ENCODE data around the gene RAX2.
A peak's percentile ranks its signal among the peaks of the same experiment; 100 is the strongest.
"Not testable (repeated sequence)": the region's sequence is repeated elsewhere in the genome, so short reads cannot be mapped to it uniquely, and the experiment has no call there.

Gene RAX2

GRCh38 chr19:3775831-3776230, 3.8 kb upstream of the RAX2 start:
- no peak overlapping the region for H3K27ac Mint-ChIP-seq
- no peaks in the 10 kb centered on the region for H3K4me1 Mint-ChIP-seq (ENCODE audit: low read depth)
- peaks cover 6% of the 10 kb centered on the region for H3K36me3 Mint-ChIP-seq (ENCODE audit: low read depth)
- no peaks in the 10 kb centered on the region for H3K9me3 Mint-ChIP-seq
- H3K27me3 Mint-ChIP-seq: no peaks in the 10 kb centered on the region
- no peak overlapping the region for H3K4me3 Mint-ChIP-seq

GRCh38 chr19:3775374-3775711, 3.3 kb upstream of the RAX2 start:
- Mint-ChIP-seq H3K27ac (no peak overlapping the region), H3K4me1 (ENCODE audit: low read depth) (no peaks in the 10 kb centered on the region), H3K36me3 (ENCODE audit: low read depth) (peaks cover 4% of the 10 kb centered on the region)

GRCh38 chr19:3774621-3775373, 2.8 kb upstream of the RAX2 start:
- Mint-ChIP-seq H3K4me1 (ENCODE audit: low read depth) (no peaks in the 10 kb centered on the region), H3K36me3 (ENCODE audit: low read depth) (peaks cover 4% of the 10 kb centered on the region), H3K27me3 (no peaks in the 10 kb centered on the region), H3K27ac (no peak overlapping the region), H3K4me3 (no peak overlapping the region), H3K9me3 (no peaks in the 10 kb centered on the region)

More at GRCh38 chr19:3775374-3775711, 3.3 kb upstream of the RAX2 start:
- Mint-ChIP-seq H3K9me3 (no peaks in the 10 kb centered on the region), H3K27me3 (no peaks in the 10 kb centered on the region), H3K4me3 (no peak overlapping the region)

GRCh38 chr19:3773814-3774515, 1.9 kb upstream of the RAX2 start:
- Mint-ChIP-seq H3K9me3 (no peaks in the 10 kb centered on the region), H3K27ac (no peak overlapping the region), H3K27me3 (no peaks in the 10 kb centered on the region), H3K36me3 (ENCODE audit: low read depth) (peaks cover 4% of the 10 kb centered on the region), H3K4me3 (no peak overlapping the region), H3K4me1 (ENCODE audit: low read depth) (no peaks in the 10 kb centered on the region)

GRCh38 chr19:3771000-3771905, 775 bp downstream of the RAX2 start:
- H3K9me3 Mint-ChIP-seq: no peaks in the 10 kb centered on the region
- no peak overlapping the region for H3K27ac Mint-ChIP-seq
- no peaks in the 10 kb centered on the region for H3K27me3 Mint-ChIP-seq
- peaks cover 7% of the 10 kb centered on the region for H3K36me3 Mint-ChIP-seq (ENCODE audit: low read depth)
- H3K4me3 Mint-ChIP-seq: no peak overlapping the region
- peaks cover 5% of the 10 kb centered on the region for H3K4me1 Mint-ChIP-seq (ENCODE audit: low read depth)

- no peak overlapping the region for H3K27ac Mint-ChIP-seq
- H3K9me3 Mint-ChIP-seq: no peaks in the 10 kb centered on the region
- no peak overlapping the region for H3K4me3 Mint-ChIP-seq
These were observed 1.7 kb downstream of the RAX2 start for GRCh38 chr19:3770136-3770999.

GRCh38 chr19:3769494-3769893, 2.5 kb downstream of the RAX2 start:
- H3K27ac Mint-ChIP-seq: no peak overlapping the region
- peaks cover 7% of the 10 kb centered on the region for H3K4me1 Mint-ChIP-seq (ENCODE audit: low read depth)
- H3K36me3 Mint-ChIP-seq (ENCODE audit: low read depth): peaks cover 8% of the 10 kb centered on the region
- no peaks in the 10 kb centered on the region for H3K27me3 Mint-ChIP-seq
- no peak overlapping the region for H3K4me3 Mint-ChIP-seq
- H3K9me3 Mint-ChIP-seq: no peaks in the 10 kb centered on the region

More at GRCh38 chr19:3770136-3770999, 1.7 kb downstream of the RAX2 start:
- H3K27me3 Mint-ChIP-seq: no peaks in the 10 kb centered on the region
- peaks cover 8% of the 10 kb centered on the region for H3K36me3 Mint-ChIP-seq (ENCODE audit: low read depth)
- H3K4me1 Mint-ChIP-seq (ENCODE audit: low read depth): peaks cover 7% of the 10 kb centered on the region

- no peak overlapping the region for H3K27ac Mint-ChIP-seq
- no peaks in the 10 kb centered on the region for H3K9me3 Mint-ChIP-seq
- H3K4me1 Mint-ChIP-seq (ENCODE audit: low read depth): peaks cover 7% of the 10 kb centered on the region
- H3K27me3 Mint-ChIP-seq: no peaks in the 10 kb centered on the region
- peaks cover 8% of the 10 kb centered on the region for H3K36me3 Mint-ChIP-seq (ENCODE audit: low read depth)
- H3K4me3 Mint-ChIP-seq: no peak overlapping the region
These were observed 3.3 kb downstream of the RAX2 start for GRCh38 chr19:3768748-3769099.

GRCh38 chr19:3768015-3768747, 3.8 kb downstream of the RAX2 start:
- Mint-ChIP-seq H3K27ac (no peak overlapping the region), H3K4me1 (ENCODE audit: low read depth) (peaks cover 9% of the 10 kb centered on the region), H3K4me3 (no peak overlapping the region), H3K9me3 (no peaks in the 10 kb centered on the region), H3K36me3 (ENCODE audit: low read depth) (peaks cover 10% of the 10 kb centered on the region), H3K27me3 (no peaks in the 10 kb centered on the region)

- Mint-ChIP-seq H3K36me3 (ENCODE audit: low read depth) (peaks cover 17% of the 10 kb centered on the region), H3K4me3 (no peak overlapping the region), H3K4me1 (ENCODE audit: low read depth) (peaks cover 19% of the 10 kb centered on the region), H3K9me3 (no peaks in the 10 kb centered on the region), H3K27ac (peak overlapping the region; percentile 61), H3K27me3 (peaks cover 3% of the 10 kb centered on the region)
These were observed 5.0 kb downstream of the RAX2 start for GRCh38 chr19:3767050-3767449.

GRCh38 chr19:3766520-3766919, 5.5 kb downstream of the RAX2 start:
- peaks cover 24% of the 10 kb centered on the region for H3K4me1 Mint-ChIP-seq (ENCODE audit: low read depth)
- H3K9me3 Mint-ChIP-seq: no peaks in the 10 kb centered on the region
- H3K4me3 Mint-ChIP-seq: no peak overlapping the region
- H3K36me3 Mint-ChIP-seq (ENCODE audit: low read depth): peaks cover 17% of the 10 kb centered on the region
- H3K27ac Mint-ChIP-seq: peak overlapping the region; percentile 61
- H3K27me3 Mint-ChIP-seq: peaks cover 3% of the 10 kb centered on the region

- H3K9me3 Mint-ChIP-seq, H3K27me3 Mint-ChIP-seq, H3K4me3 Mint-ChIP-seq, H3K27ac Mint-ChIP-seq: not testable (repeated sequence)
- peaks cover 32% of the 10 kb centered on the region for H3K4me1 Mint-ChIP-seq (ENCODE audit: low read depth)
- H3K36me3 Mint-ChIP-seq (ENCODE audit: low read depth): peaks cover 17% of the 10 kb centered on the region
These were observed 6.3 kb downstream of the RAX2 start for GRCh38 chr19:3765757-3766156.

GRCh38 chr19:3765121-3765520, 6.9 kb downstream of the RAX2 start:
- peaks cover 3% of the 10 kb centered on the region for H3K27me3 Mint-ChIP-seq
- H3K27ac Mint-ChIP-seq: no peak overlapping the region
- peaks cover 35% of the 10 kb centered on the region for H3K4me1 Mint-ChIP-seq (ENCODE audit: low read depth)
- no peak overlapping the region for H3K4me3 Mint-ChIP-seq
- peaks cover 17% of the 10 kb centered on the region for H3K36me3 Mint-ChIP-seq (ENCODE audit: low read depth)
- H3K9me3 Mint-ChIP-seq: no peaks in the 10 kb centered on the region

Data from stimulated activated naive CD8-positive, alpha-beta T cell treated with anti-CD3 and anti-CD28 coated beads, Interleukin-15, Interleukin-2, amounts not matched to agents 100 ng/mL and 50 ng/mL, for 24 hours (primary cell).